Body of pancreas (tissue), 4 donors: ENCODE data around the gene PDLIM4. TPM values are rescaled to one million over a fixed set of nuclear protein-coding genes. Genes with fewer than 3 reads are reported as not detected.

Experiments used
- ATAC-seq: fragments of 150-250 bp; one replicate; pipeline ENCODE4 v1.9.1; 2016
- DNase-seq, 4 donors: peaks; one replicate each; pipeline ENCODE4 v3.0.0-alpha.2; 2019
- H3K27ac ChIP-seq, 4 donors: fragments of 200-600 bp; sonication (generic); 1 replicate in 3 of 4; 2 replicates in 1 of 4; pipeline versions ENCODE4 v1.5.1 to v1.6.1; 2016 to 2019; ENCODE audit warnings: mild to moderate bottlenecking in 1 of 4, mixed read lengths in 1 of 4, moderate library complexity in 1 of 4
- H3K27me3 ChIP-seq, 2 donors: fragments of 200-600 bp; sonication (generic); one replicate each; pipeline ENCODE4 v1.6.0; 2016; ENCODE audit warnings: mild to moderate bottlenecking in 1 of 2
- H3K36me3 ChIP-seq, 2 donors: fragments of 200-600 bp; sonication (generic); replicated peaks in 1 of 2; 2 replicates each; pipeline ENCODE4 v1.5.1; 2016; ENCODE audit warnings: low read depth in 2 of 2; ENCODE audit not compliant: insufficient read depth in 1 of 2
- H3K4me1 ChIP-seq: fragments of 200-600 bp; sonication (generic); one replicate; pipeline ENCODE4 v1.6.0; 2016
- H3K4me3 ChIP-seq, 2 donors: fragments of 200-600 bp; sonication (generic); 1 replicate in 1 of 2; 2 replicates in 1 of 2; pipeline ENCODE4 v1.5.1; 2016 to 2019
- H3K9me3 ChIP-seq, 3 donors: fragments of 200-600 bp; sonication (generic); 1 replicate in 2 of 3; 2 replicates in 1 of 3; pipeline ENCODE4 v1.5.1; 2016
- POLR2A ChIP-seq, 3 donors: fragments of 450-650 bp; IDR thresholded peaks; one replicate each; pipeline ENCODE4 v1.6.1; 2016; ENCODE audit warnings: antibody characterized with exemption in 3 of 3, mild to moderate bottlenecking in 2 of 3
- WGBS, 2 donors: methylation state at CpG; one replicate each; pipeline ENCODE4 v1.1.5; 2017; 5-methylcytosine and 5-hydroxymethylcytosine counted together
- intact Hi-C: fragments of 100-400 bp; cut with DNase I; formaldehyde crosslinking; loops from one replicate; pipeline ENCODE4 v1.15.1; 2023
- total RNA-seq, 2 donors: library from RNA; depleted of rRNA; stranded (reverse); fragments of >200 nt; gene quantifications; one replicate each; pipeline ENCODE4 v1.1.0, GENCODE V29; 2016
- TF ChIP-seq, protein P1 (sequence below), 7 experiments: fragments of 450-650 bp in 4 of 7; fragments of 200-600 bp in 3 of 7; sonication (generic) in 3 of 7; IDR thresholded peaks; one replicate each; pipeline ENCODE4 v1.5.1; 2016 to 2019; ENCODE audit warnings: antibody characterized with exemption in 7 of 7

The PDLIM4 gene
- total RNA-seq, 2 donors from 2014 or later = 4.2 to 4.3 TPM

DNA sequence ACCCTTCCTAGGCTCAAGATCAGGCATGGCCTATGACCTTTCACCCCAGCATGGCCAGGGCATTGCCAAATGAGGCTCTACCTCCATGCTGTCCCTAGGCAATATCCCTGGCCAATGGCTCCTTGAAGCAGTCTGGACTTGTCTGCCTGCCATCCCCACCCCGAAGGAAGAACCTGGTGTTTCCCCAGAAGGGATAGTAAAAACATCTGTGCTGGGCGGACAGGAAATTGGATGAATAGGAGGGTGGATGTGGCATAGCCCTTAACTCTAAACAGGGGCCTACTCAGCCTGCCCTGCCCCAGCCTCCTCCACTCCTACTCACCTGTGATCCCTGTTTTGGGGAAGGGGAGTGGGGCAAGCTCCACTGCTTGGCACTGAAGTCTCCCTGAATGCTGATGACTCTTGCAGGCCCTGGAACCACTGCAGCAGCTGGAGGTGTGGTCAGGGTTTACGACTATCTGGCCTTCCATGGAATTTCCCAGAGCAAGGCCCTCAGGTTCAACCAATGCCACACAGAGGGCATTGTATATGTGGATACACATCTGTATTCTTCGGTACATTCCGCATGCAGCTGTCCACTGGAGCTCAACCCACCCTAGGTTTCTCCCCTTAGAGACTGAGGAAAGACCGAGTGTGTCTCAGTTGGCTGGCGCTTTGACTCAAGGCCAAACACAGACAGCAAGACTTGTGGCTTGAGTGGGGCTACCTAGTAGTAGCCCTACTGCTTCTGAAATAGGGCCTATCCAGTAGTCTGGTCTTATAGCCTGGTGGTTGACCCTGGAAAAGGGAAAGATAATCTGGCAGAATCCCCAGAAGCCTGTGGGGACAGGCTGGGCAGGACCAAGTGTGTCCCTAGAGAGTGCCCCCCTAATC, 23.4 kb upstream of the PDLIM4 start:
- Histone ChIP-seq H3K27ac (no peak overlapping the region), H3K4me3 (no peak overlapping the region), H3K27me3 (no peaks in the 10 kb centered on the region), H3K4me1 (peaks cover 6% of the 10 kb centered on the region), H3K36me3 (no peaks in the 10 kb centered on the region), H3K9me3 (no peaks in the 10 kb centered on the region)
- WGBS, 2 donors = 81 to 97% methylated on average over 4 to 7 of the region's 7 CpGs
- TF ChIP-seq, protein P1, sequence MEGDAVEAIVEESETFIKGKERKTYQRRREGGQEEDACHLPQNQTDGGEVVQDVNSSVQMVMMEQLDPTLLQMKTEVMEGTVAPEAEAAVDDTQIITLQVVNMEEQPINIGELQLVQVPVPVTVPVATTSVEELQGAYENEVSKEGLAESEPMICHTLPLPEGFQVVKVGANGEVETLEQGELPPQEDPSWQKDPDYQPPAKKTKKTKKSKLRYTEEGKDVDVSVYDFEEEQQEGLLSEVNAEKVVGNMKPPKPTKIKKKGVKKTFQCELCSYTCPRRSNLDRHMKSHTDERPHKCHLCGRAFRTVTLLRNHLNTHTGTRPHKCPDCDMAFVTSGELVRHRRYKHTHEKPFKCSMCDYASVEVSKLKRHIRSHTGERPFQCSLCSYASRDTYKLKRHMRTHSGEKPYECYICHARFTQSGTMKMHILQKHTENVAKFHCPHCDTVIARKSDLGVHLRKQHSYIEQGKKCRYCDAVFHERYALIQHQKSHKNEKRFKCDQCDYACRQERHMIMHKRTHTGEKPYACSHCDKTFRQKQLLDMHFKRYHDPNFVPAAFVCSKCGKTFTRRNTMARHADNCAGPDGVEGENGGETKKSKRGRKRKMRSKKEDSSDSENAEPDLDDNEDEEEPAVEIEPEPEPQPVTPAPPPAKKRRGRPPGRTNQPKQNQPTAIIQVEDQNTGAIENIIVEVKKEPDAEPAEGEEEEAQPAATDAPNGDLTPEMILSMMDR (IDR thresholded peaks at IDR 0.05) = no peak
- no peak for TF ChIP-seq POLR2A (IDR thresholded peaks at IDR 0.05)
- DNase-seq (peak in 2 of 4 donors; percentile 3 to 5), ATAC-seq (no peak)
- intact Hi-C loops = no loop called here

DNA sequence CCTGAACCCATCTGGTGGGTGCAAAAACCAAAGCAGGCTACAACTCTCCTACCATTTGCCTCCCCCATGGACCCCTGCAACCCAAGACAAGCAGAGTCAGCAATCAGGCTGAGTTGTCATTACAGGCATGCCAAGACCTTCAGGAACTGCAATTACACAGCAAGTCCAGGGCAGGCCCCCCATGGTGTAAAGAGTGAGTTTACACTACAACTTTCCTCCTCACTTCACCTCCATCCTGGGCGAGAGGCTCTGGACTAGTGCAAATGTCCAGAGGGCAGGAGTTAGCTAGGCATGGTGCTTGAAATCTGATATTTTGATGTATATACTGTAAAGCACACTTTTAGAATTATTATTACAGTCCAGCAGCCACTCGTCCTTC, 22.8 kb upstream of the PDLIM4 start:
- Histone ChIP-seq H3K27me3 (no peaks in the 10 kb centered on the region), H3K36me3 (no peaks in the 10 kb centered on the region), H3K4me3 (no peak overlapping the region), H3K4me1 (peaks cover 6% of the 10 kb centered on the region), H3K9me3 (no peaks in the 10 kb centered on the region), H3K27ac (no peak overlapping the region)
- DNase-seq (peak in 2 of 4 donors; percentile 1 to 2), ATAC-seq (no peak)
- 84 to 87% methylated on average over 2 of the region's 2 CpGs for WGBS, 2 donors
- no peak for TF ChIP-seq POLR2A (IDR thresholded peaks at IDR 0.05)
- TF ChIP-seq, protein P1 (IDR thresholded peaks at IDR 0.05) = no peak
- intact Hi-C loops = no loop called here

DNA sequence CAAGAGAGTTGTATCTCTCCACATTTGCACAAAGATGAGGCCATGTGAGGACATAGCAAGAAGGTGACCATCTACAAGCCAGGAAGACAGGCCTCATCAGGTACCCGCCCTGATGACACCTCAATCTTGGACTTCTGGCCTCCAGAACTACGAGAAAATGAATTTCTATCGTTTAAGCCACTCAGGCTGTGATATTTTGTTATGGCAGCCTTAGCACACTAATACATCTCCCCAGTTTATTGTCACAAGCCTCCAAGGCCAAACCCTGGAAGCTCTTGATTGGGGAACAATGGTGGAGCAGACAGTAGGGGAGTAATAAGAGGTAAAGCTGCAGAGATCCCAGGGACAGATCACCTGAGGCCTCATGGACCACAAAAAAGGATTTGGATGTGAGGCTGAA, 22.2 kb upstream of the PDLIM4 start:
- intact Hi-C loops = no loop called here
- no peak for DNase-seq
- no peaks in the 10 kb centered on the region for H3K36me3 ChIP-seq
- no peaks in the 10 kb centered on the region for H3K9me3 ChIP-seq
- H3K4me1 ChIP-seq = peaks cover 6% of the 10 kb centered on the region
- TF ChIP-seq, protein P1 (IDR thresholded peaks at IDR 0.05) = no peak
- TF ChIP-seq POLR2A (IDR thresholded peaks at IDR 0.05) = no peak
- no peak for ATAC-seq
- H3K4me3 ChIP-seq = no peak overlapping the region
- 85 to 89% methylated on average over 3 of the region's 3 CpGs for WGBS, 2 donors
- H3K27me3 ChIP-seq = no peaks in the 10 kb centered on the region
- no peak overlapping the region for H3K27ac ChIP-seq

DNA sequence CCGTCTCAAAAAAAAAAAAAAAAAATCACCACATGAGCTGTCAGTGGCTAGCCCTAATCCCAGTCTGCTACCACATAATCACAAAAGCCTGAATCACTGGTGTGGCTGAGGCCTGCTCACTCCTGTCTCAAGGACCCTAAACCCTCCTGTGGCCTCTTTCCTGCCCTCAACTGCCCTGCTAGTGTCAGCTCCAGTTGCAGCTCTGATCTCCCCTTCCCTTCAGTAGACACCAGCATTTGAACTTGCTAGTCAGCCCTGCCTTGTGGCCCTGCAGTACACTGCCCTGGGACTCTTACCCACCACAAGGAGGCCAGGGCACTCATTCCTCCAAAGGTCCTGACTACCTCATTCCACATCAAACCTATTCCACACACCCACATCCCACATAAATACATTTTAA, 20.4 kb upstream of the PDLIM4 start:
- Histone ChIP-seq H3K27me3 (no peaks in the 10 kb centered on the region), H3K4me1 (peaks cover 6% of the 10 kb centered on the region), H3K4me3 (no peak overlapping the region), H3K9me3 (no peaks in the 10 kb centered on the region), H3K27ac (no peak overlapping the region), H3K36me3 (no peaks in the 10 kb centered on the region)
- 94 to 100% methylated on average over 1 of the region's 1 CpG for WGBS, 2 donors
- ATAC-seq (no peak), DNase-seq (peak in 1 of 4 donors; percentile 9)
- intact Hi-C loops = no loop called here
- TF ChIP-seq, protein P1 (IDR thresholded peaks at IDR 0.05) = no peak
- TF ChIP-seq POLR2A (IDR thresholded peaks at IDR 0.05) = no peak

DNA sequence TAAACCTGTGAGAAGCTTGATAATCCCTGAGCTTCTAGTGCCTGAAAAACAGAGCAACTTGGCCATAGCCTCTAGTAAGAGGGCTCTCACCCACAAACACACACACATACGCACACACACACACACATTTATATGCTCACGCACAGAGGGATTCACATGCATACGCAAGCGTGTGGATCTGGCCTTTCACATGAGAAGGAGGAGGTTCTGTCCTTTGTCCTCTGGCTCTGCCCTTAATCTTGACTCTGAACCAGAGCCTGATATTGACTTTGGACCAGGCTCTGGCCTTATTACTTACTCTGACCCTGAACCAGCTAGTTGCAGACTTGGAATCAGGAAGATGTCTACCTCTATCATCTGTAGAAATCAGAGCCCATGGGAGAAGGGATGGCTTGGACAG, 19.8 kb upstream of the PDLIM4 start:
- TF ChIP-seq, protein P1 (IDR thresholded peaks at IDR 0.05) = no peak
- no peak for TF ChIP-seq POLR2A (IDR thresholded peaks at IDR 0.05)
- Histone ChIP-seq H3K9me3 (no peaks in the 10 kb centered on the region), H3K4me3 (no peak overlapping the region), H3K27me3 (no peaks in the 10 kb centered on the region), H3K27ac (no peak overlapping the region), H3K4me1 (peaks cover 6% of the 10 kb centered on the region), H3K36me3 (no peaks in the 10 kb centered on the region)
- DNase-seq (peak in 1 of 4 donors; percentile 6), ATAC-seq (peak; percentile 9)
- intact Hi-C loops = no loop called here
- WGBS, 2 donors = 37 to 73% methylated on average over 4 of the region's 4 CpGs
